Omental fat pad (tissue), 4 donors: Measurements from ENCODE around the gene DCHS2. TPM values are rescaled to one million over a fixed set of nuclear protein-coding genes. Genes with fewer than 3 reads are reported as not detected.

Experiments
- ATAC-seq: fragments of 150-250 bp; one replicate; pipeline ENCODE4 v1.9.1; 2016; ENCODE audit warnings: mild to moderate bottlenecking, moderate library complexity; ENCODE audit not compliant: low FRiP score
- DNase-seq: peaks from one replicate; pipeline ENCODE4 v3.0.0-alpha.2; 2019; ENCODE audit warnings: low spot score
- total RNA-seq, 4 donors: library from RNA; depleted of rRNA; stranded (reverse); fragments of >200 nt; gene quantifications; one replicate each; pipeline ENCODE4 v1.1.0, GENCODE V29; 2016
- TF ChIP-seq, protein P1 (sequence below), 3 donors: fragments of 450-650 bp; IDR thresholded peaks; one replicate each; pipeline ENCODE4 v1.5.1; 2016 to 2017; ENCODE audit warnings: antibody characterized with exemption in 3 of 3, mild to moderate bottlenecking in 3 of 3, moderate library complexity in 2 of 3

Gene DCHS2
- total RNA-seq, 4 donors from 2014 or later: 0.06 to 2.0 (median 0.72) TPM

GRCh38 chr4:154308207-154308606, 183.4 kb downstream of the DCHS2 start:
- TF ChIP-seq, protein P1, sequence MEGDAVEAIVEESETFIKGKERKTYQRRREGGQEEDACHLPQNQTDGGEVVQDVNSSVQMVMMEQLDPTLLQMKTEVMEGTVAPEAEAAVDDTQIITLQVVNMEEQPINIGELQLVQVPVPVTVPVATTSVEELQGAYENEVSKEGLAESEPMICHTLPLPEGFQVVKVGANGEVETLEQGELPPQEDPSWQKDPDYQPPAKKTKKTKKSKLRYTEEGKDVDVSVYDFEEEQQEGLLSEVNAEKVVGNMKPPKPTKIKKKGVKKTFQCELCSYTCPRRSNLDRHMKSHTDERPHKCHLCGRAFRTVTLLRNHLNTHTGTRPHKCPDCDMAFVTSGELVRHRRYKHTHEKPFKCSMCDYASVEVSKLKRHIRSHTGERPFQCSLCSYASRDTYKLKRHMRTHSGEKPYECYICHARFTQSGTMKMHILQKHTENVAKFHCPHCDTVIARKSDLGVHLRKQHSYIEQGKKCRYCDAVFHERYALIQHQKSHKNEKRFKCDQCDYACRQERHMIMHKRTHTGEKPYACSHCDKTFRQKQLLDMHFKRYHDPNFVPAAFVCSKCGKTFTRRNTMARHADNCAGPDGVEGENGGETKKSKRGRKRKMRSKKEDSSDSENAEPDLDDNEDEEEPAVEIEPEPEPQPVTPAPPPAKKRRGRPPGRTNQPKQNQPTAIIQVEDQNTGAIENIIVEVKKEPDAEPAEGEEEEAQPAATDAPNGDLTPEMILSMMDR (IDR thresholded peaks at IDR 0.05): no peak
- ATAC-seq: no peak
- no peak for DNase-seq

DNA sequence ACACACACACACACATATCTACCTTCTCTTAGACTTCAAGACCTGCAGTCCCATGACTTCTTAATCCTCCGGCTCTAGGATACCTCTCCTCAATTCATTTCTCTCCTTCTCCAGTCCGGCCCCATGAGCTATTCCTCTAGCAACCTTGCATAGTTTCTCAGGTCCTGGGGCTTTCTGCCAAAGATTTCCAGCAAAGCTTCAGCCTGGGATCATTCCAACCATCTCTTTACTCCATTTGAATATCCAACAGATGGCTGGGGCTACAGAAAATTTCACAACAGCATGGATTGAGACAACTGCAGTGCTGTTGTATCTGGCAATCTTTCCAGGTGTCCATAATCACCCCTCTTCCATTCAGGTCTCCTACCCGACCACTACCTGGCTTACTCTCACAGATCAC, 184.1 kb downstream of the DCHS2 start:
- no peak for DNase-seq
- TF ChIP-seq, protein P1 (IDR thresholded peaks at IDR 0.05): no peak

DNA sequence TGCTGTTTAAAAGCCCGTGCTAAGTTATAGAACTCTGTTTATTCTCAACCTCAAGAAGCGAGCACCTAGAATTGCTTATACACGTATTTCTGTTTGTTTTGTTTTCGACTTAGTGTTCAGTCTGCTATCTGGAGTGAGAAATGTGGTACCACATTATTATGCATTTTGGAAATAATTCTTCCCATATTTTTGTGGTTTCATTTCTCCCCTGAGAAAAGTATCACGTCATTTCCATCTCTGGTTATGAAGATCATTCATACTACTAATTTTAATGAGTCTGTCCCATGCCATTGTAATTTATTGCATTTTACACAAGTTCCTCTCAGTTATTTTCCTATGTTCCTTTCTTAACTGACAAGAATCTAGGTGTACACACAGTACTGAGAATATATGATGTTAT, 186.0 kb downstream of the DCHS2 start:
- no peak for ATAC-seq
- TF ChIP-seq, protein P1 (IDR thresholded peaks at IDR 0.05): no peak

More for the DNA sequence above, 184.1 kb downstream of the DCHS2 start:
- no peak for ATAC-seq

DNA sequence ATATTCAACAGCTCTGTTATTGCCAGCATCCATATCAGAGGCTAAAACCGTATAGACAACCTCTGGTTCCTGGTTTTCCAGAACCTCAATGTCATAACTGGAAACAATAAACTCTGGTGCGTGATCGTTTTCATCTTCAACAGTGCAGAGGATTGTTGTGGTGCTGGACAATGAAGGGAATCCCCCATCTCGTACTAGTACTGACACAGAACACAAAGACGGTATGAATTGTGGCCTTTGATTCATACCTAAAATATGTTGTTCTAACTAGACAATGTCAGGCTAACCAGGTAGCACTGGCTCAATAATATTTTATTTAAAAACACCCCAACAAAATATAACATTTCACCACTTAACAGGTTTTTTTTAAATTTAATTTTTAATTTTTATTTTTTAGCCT, 186.9 kb downstream of the DCHS2 start:
- DNase-seq: no peak
- ATAC-seq: no peak
- TF ChIP-seq, protein P1 (IDR thresholded peaks at IDR 0.05): no peak

More for the DNA sequence above, 186.0 kb downstream of the DCHS2 start:
- DNase-seq: no peak

DNA sequence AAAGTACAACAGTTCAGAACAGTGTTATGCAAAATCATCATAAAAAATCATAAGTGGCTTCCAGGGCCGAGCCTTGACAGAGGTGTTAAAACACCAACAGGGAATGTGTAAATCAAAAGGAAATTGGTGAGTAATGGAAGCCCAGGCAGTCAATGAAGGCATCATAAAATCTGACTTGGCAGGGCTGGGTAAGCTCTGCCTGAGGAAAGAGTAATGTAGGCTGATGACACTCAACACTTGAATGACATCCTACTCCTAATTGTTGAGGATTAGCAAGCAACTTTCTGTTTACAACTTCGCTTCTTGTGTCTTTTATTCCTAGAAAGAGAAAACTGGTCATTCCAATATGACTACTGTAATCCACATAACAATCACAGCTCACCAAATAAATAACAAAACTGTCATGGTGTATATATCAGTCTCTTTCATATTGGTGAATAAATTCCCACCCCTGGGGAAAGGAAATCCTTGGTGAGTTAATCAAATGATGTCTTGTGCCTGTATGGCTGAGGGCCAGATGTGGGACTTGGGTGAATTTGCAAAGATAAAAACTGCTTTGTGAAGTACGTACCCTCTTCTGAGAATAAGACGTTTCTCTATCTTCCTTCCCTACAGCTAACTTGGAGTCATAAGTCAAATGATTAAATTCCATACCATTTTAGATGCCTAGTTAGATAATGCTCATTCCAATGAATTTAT, 196.8 kb downstream of the DCHS2 start:
- no peak for DNase-seq
- no peak for ATAC-seq
- TF ChIP-seq, protein P1 (IDR thresholded peaks at IDR 0.05): no peak

DNA sequence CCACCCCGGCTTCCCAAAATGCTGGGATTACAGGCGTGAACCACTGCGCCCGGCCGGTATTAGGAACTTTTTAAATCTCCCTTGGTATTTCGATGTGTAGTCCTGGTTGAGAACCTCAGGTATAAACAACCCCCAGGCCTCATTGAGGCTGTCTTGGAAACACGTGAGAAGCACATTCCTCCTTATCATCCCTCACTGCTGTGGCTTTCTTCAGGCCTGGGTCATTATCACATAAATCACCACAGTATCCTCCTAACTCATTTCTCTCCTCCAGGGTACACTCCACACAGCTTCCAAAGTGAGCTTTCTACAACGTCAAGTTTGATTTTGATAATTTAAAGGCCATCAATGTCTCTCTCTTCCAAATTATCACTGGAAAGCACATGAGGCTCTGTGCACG, 198.2 kb downstream of the DCHS2 start:
- TF ChIP-seq, protein P1 (IDR thresholded peaks at IDR 0.05): no peak
- no peak for ATAC-seq
- no peak for DNase-seq

DNA sequence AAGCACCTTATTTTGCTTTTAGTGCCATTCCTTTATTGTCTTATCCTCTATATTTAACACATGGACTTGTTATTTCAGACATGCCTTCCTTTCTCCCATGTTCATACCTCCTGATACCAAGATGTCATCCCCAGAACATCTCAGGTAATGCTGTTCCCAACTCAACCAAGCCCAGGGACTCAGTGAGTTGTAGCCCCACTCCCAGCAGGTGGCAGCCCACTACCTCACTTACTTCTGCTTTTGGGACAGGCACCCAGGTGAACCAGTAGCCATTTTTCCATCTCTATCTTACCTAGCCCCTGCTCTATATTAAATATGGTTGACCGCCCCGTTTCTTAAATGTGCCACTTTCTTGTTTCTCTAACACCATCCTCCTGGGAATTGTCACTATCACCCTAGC, 199.0 kb downstream of the DCHS2 start:
- TF ChIP-seq, protein P1 (IDR thresholded peaks at IDR 0.05): no peak
- DNase-seq (no peak), ATAC-seq (no peak)
